ENCODE results near the gene ANKH.

Gene ANKH

GRCh38 chr5:14752497-14753071, 119.0 kb downstream of the ANKH start:
- TF ChIP-seq CTCF (conservative IDR thresholded peaks at IDR 0.05; ENCODE audit: low read length) (no peak), EZH2phosphoT487 (IDR thresholded peaks at IDR 0.05; ENCODE audit: borderline replicate concordance) (no peak)
- H3K9ac ChIP-seq (ENCODE audit: low read depth, low read length, poor library complexity, severe bottlenecking) = no peak overlapping the region
- peaks cover 47% of the 10 kb centered on the region for H3K36me3 ChIP-seq (ENCODE audit: insufficient read depth, low read length)
- no peaks in the 10 kb centered on the region for H3K79me2 ChIP-seq (ENCODE audit: insufficient read depth, low read length)
- H3F3A ChIP-seq (ENCODE audit: low read depth) = no peaks in the 10 kb centered on the region
- H3K4me1 ChIP-seq (ENCODE audit: insufficient read depth, low read length, poor library complexity, severe bottlenecking) = no peaks in the 10 kb centered on the region
- no peaks in the 10 kb centered on the region for H3K9me2 ChIP-seq (replicated peaks; ENCODE audit: low read depth, low read length)
- no peak overlapping the region for H3K4me2 ChIP-seq (ENCODE audit: low read depth, low read length, poor library complexity, severe bottlenecking)
- no peaks in the 10 kb centered on the region for H3K9me3 ChIP-seq (ENCODE audit: insufficient read depth, low read depth, low read length)
- H3K27me3 ChIP-seq (ENCODE audit: insufficient read depth, low read length, poor library complexity, severe bottlenecking) = no peaks in the 10 kb centered on the region
- H2AFZ ChIP-seq (ENCODE audit: low read length) = no peak overlapping the region
- no peaks in the 10 kb centered on the region for H4K20me1 ChIP-seq (ENCODE audit: insufficient read depth, low read length, poor library complexity, severe bottlenecking)
- H3K4me3 ChIP-seq (ENCODE audit: low read length, poor library complexity, severe bottlenecking) = no peak overlapping the region

- no peaks in the 10 kb centered on the region for H3K9me3 ChIP-seq (ENCODE audit: insufficient read depth, low read depth, low read length)
These were observed 120.9 kb downstream of the ANKH start for GRCh38 chr5:14750712-14751111.

GRCh38 chr5:14749579-14750101, 121.9 kb downstream of the ANKH start:
- peaks cover 5% of the 10 kb centered on the region for H3K4me1 ChIP-seq (ENCODE audit: insufficient read depth, low read length, poor library complexity, severe bottlenecking)
- H3K9me2 ChIP-seq (replicated peaks; ENCODE audit: low read depth, low read length) = no peaks in the 10 kb centered on the region
- no peaks in the 10 kb centered on the region for H3K79me2 ChIP-seq (ENCODE audit: insufficient read depth, low read length)
- no peak overlapping the region for H3K4me3 ChIP-seq (ENCODE audit: low read length, poor library complexity, severe bottlenecking)
- H3K4me2 ChIP-seq (ENCODE audit: low read depth, low read length, poor library complexity, severe bottlenecking) = no peak overlapping the region
- peaks cover 40% of the 10 kb centered on the region for H3K36me3 ChIP-seq (ENCODE audit: insufficient read depth, low read length)
- no peak overlapping the region for H3K9ac ChIP-seq (ENCODE audit: low read depth, low read length, poor library complexity, severe bottlenecking)
- no peaks in the 10 kb centered on the region for H3K27me3 ChIP-seq (ENCODE audit: insufficient read depth, low read length, poor library complexity, severe bottlenecking)
- TF ChIP-seq EZH2phosphoT487 (IDR thresholded peaks at IDR 0.05; ENCODE audit: borderline replicate concordance) (no peak), CTCF (conservative IDR thresholded peaks at IDR 0.05; ENCODE audit: low read length) (no peak)
- no peaks in the 10 kb centered on the region for H3K9me3 ChIP-seq (ENCODE audit: insufficient read depth, low read depth, low read length)
- no peaks in the 10 kb centered on the region for H3F3A ChIP-seq (ENCODE audit: low read depth)
- H4K20me1 ChIP-seq (ENCODE audit: insufficient read depth, low read length, poor library complexity, severe bottlenecking) = no peaks in the 10 kb centered on the region
- no peak overlapping the region for H2AFZ ChIP-seq (ENCODE audit: low read length)

More at GRCh38 chr5:14750712-14751111, 120.9 kb downstream of the ANKH start:
- Histone ChIP-seq H3K79me2 (ENCODE audit: insufficient read depth, low read length) (no peaks in the 10 kb centered on the region), H3K27me3 (ENCODE audit: insufficient read depth, low read length, poor library complexity, severe bottlenecking) (no peaks in the 10 kb centered on the region), H2AFZ (ENCODE audit: low read length) (no peak overlapping the region), H3F3A (ENCODE audit: low read depth) (no peaks in the 10 kb centered on the region), H3K4me3 (ENCODE audit: low read length, poor library complexity, severe bottlenecking) (no peak overlapping the region), H3K4me1 (ENCODE audit: insufficient read depth, low read length, poor library complexity, severe bottlenecking) (no peaks in the 10 kb centered on the region), H3K9ac (ENCODE audit: low read depth, low read length, poor library complexity, severe bottlenecking) (no peak overlapping the region), H3K4me2 (ENCODE audit: low read depth, low read length, poor library complexity, severe bottlenecking) (no peak overlapping the region), H3K9me2 (replicated peaks; ENCODE audit: low read depth, low read length) (no peaks in the 10 kb centered on the region), H3K36me3 (ENCODE audit: insufficient read depth, low read length) (peaks cover 49% of the 10 kb centered on the region), H4K20me1 (ENCODE audit: insufficient read depth, low read length, poor library complexity, severe bottlenecking) (no peaks in the 10 kb centered on the region)
- TF ChIP-seq EZH2phosphoT487 (IDR thresholded peaks at IDR 0.05; ENCODE audit: borderline replicate concordance) (no peak), CTCF (conservative IDR thresholded peaks at IDR 0.05; ENCODE audit: low read length) (no peak)
